ENCODE results near the gene CUL1. TPM values are rescaled to one million over a fixed set of nuclear protein-coding genes. Genes with fewer than 3 reads are reported as not detected.

CUL1 gene
- total and polyA plus RNA-seq, 2 experiments from 2014 or later: 35.6 to 71.3 TPM

- H3K4me1 ChIP-seq (ENCODE audit: insufficient read depth): no peaks in the 10 kb centered on the region
- no peaks in the 10 kb centered on the region for H3K9me2 ChIP-seq (ENCODE audit: insufficient read depth)
- no peaks in the 10 kb centered on the region for H3K36me3 ChIP-seq (ENCODE audit: insufficient read depth)
- no peak overlapping the region for H3K4me3 Mint-ChIP-seq
- H3K27me3 Mint-ChIP-seq (ENCODE audit: insufficient read depth, low read depth, poor library complexity): peaks cover 4% of the 10 kb centered on the region
- H3K9me3 Mint-ChIP-seq: peaks cover 9% of the 10 kb centered on the region
- no peak for DNase-seq (ENCODE audit: low spot score)
- H3K36me3 Mint-ChIP-seq (ENCODE audit: low read depth): 0 out of 3 replicates have a peak, but pooled peaks cover 3% of the 10 kb centered on the region
- ATAC-seq: peak; percentile 71
- H3K4me1 Mint-ChIP-seq: no peaks in the 10 kb centered on the region
- H3F3A ChIP-seq (replicated peaks; ENCODE audit: low read depth): no peaks in the 10 kb centered on the region
- H3K4me3 ChIP-seq: no peak overlapping the region
- no peaks in the 10 kb centered on the region for H4K20me1 ChIP-seq (replicated peaks; ENCODE audit: insufficient read depth)
- peak overlapping the region; percentile 56; the same call in 1 of the 2 replicates for H2AFZ ChIP-seq
- no peak overlapping the region for H3K27ac Mint-ChIP-seq
- no peaks in the 10 kb centered on the region for H3K27me3 ChIP-seq (ENCODE audit: insufficient read depth)
- H3K4me2 ChIP-seq: no peak overlapping the region
- no peak overlapping the region for H3K27ac ChIP-seq (ENCODE audit: low read depth)
- no peak for TF ChIP-seq EZH2 (IDR thresholded peaks at IDR 0.05; ENCODE audit: low read depth, unreplicated experiment)
- TF ChIP-seq STAT1 (IDR thresholded peaks at IDR 0.05; ENCODE audit: unreplicated experiment): no peak
- no peak for TF ChIP-seq ETS1 (IDR thresholded peaks at IDR 0.05)
- no peak for TF ChIP-seq POLR2AphosphoS5 (IDR thresholded peaks at IDR 0.05; ENCODE audit: low read depth)
- TF ChIP-seq ZNF114 (CRISPR knock-in tag; IDR thresholded peaks at IDR 0.05): no peak
- H3K79me2 ChIP-seq (replicated peaks; ENCODE audit: insufficient read depth): no peaks in the 10 kb centered on the region
These were observed 12.3 kb upstream of the CUL1 start for GRCh38 chr7:148686312-148686937.

GRCh38 chr7:148687555-148687954 is 11.1 kb upstream of the CUL1 start:
- Histone ChIP-seq H3K27me3 (ENCODE audit: insufficient read depth) (no peaks in the 10 kb centered on the region), H4K20me1 (replicated peaks; ENCODE audit: insufficient read depth) (no peaks in the 10 kb centered on the region), H3K36me3 (ENCODE audit: insufficient read depth) (no peaks in the 10 kb centered on the region), H2AFZ (no peak overlapping the region), H3K27ac (ENCODE audit: low read depth) (no peak overlapping the region), H3F3A (replicated peaks; ENCODE audit: low read depth) (no peaks in the 10 kb centered on the region), H3K4me3 (no peak overlapping the region), H3K9me2 (ENCODE audit: insufficient read depth) (no peaks in the 10 kb centered on the region; the same call in 1 of the 2 replicates), H3K79me2 (replicated peaks; ENCODE audit: insufficient read depth) (no peaks in the 10 kb centered on the region), H3K4me2 (no peak overlapping the region), H3K4me1 (ENCODE audit: insufficient read depth) (no peaks in the 10 kb centered on the region)
- Mint-ChIP-seq H3K27ac (no peak overlapping the region), H3K4me1 (no peaks in the 10 kb centered on the region), H3K9me3 (no peaks in the 10 kb centered on the region; the same call in 2 of the 3 replicates), H3K27me3 (ENCODE audit: insufficient read depth, low read depth, poor library complexity) (peaks cover 4% of the 10 kb centered on the region), H3K4me3 (no peak overlapping the region), H3K36me3 (ENCODE audit: low read depth) (no peaks in the 10 kb centered on the region)
- DNase-seq (ENCODE audit: low spot score): no peak
- TF ChIP-seq JUNB (IDR thresholded peaks at IDR 0.05; ENCODE audit: unreplicated experiment) (no peak), REST (IDR thresholded peaks at IDR 0.05; ENCODE audit: unreplicated experiment) (no peak), CTCF (conservative IDR thresholded peaks at IDR 0.05; ENCODE audit: low read depth in 2 of 2) (no peak), EZH2phosphoT487 (IDR thresholded peaks at IDR 0.05; ENCODE audit: unreplicated experiment) (no peak), ETS1 (IDR thresholded peaks at IDR 0.05) (no peak), ZNF331 (CRISPR knock-in tag; IDR thresholded peaks at IDR 0.05; ENCODE audit: low read depth) (no peak), CREB1 (CRISPR knock-in tag; IDR thresholded peaks at IDR 0.05; ENCODE audit: low read depth) (no peak)
- no peak for ATAC-seq
